NCI-H524 (cell line): ENCODE results near the gene HSD17B2.

ENCODE experiments used
- DNase-seq, 2 experiments: peaks; one replicate each; lab custom pipeline; 2025; lab: John Stamatoyannopoulos, UW

The HSD17B2 gene

GRCh38 chr16:82019535-82019934 lies 15.5 kb upstream of the HSD17B2 start:
- no peak for DNase-seq

- no peak for DNase-seq
These were observed 15.0 kb upstream of the HSD17B2 start for GRCh38 chr16:82020051-82020450.

- no peak for DNase-seq
These were observed 11.8 kb upstream of the HSD17B2 start for GRCh38 chr16:82023206-82023605.

- DNase-seq, result no peak
These were observed 10.7 kb upstream of the HSD17B2 start for GRCh38 chr16:82024316-82024715.

GRCh38 chr16:82024883-82025282 lies 10.2 kb upstream of the HSD17B2 start:
- no peak for DNase-seq

- DNase-seq, result no peak
These were observed 7.4 kb upstream of the HSD17B2 start for GRCh38 chr16:82027629-82028064.

- peak; percentile 37 to 81 for DNase-seq
These were observed 3.7 kb upstream of the HSD17B2 start for GRCh38 chr16:82031116-82032084.

GRCh38 chr16:82033006-82033405 lies 2.0 kb upstream of the HSD17B2 start:
- DNase-seq, result no peak

- no peak for DNase-seq
These were observed 1.3 kb upstream of the HSD17B2 start for GRCh38 chr16:82033683-82034300.

- no peak for DNase-seq
These were observed 2.2 kb downstream of the HSD17B2 start for GRCh38 chr16:82037251-82037650.

GRCh38 chr16:82037666-82038065 lies 2.6 kb downstream of the HSD17B2 start:
- no peak for DNase-seq

- DNase-seq, result no peak
These were observed 5.2 kb downstream of the HSD17B2 start for GRCh38 chr16:82040296-82040695.

- no peak for DNase-seq
These were observed 6.5 kb downstream of the HSD17B2 start for GRCh38 chr16:82041542-82041941.

- DNase-seq, result no peak
These were observed 7.1 kb downstream of the HSD17B2 start for GRCh38 chr16:82042144-82042543.

GRCh38 chr16:82042846-82043245 lies 7.8 kb downstream of the HSD17B2 start:
- DNase-seq, result no peak

GRCh38 chr16:82043680-82044584 lies 8.9 kb downstream of the HSD17B2 start:
- peak in 1 of 2 experiments; percentile 18 for DNase-seq

- no peak for DNase-seq
These were observed 9.5 kb downstream of the HSD17B2 start for GRCh38 chr16:82044585-82044911.

GRCh38 chr16:82045465-82045864 lies 10.4 kb downstream of the HSD17B2 start:
- peak in 1 of 2 experiments; percentile 16 for DNase-seq

GRCh38 chr16:82046541-82046940 lies 11.5 kb downstream of the HSD17B2 start:
- DNase-seq, result no peak

- DNase-seq, result no peak
These were observed 11.9 kb downstream of the HSD17B2 start for GRCh38 chr16:82046941-82047340.

- no peak for DNase-seq
These were observed 12.3 kb downstream of the HSD17B2 start for GRCh38 chr16:82047374-82047773.

GRCh38 chr16:82047787-82048186 lies 12.7 kb downstream of the HSD17B2 start:
- no peak for DNase-seq
